Stimulated activated naive CD4-positive, alpha-beta T cell (primary cell): ENCODE measurements around the gene SPIRE2.
"Not testable (repeated sequence)": the region's sequence is repeated elsewhere in the genome, so short reads cannot be mapped to it uniquely, and the experiment has no call there.

Experiments
- DNase-seq, 6 experiments: peaks; one replicate each; lab custom pipeline; 2025; lab: John Stamatoyannopoulos, UW

SPIRE2 gene, protein sequence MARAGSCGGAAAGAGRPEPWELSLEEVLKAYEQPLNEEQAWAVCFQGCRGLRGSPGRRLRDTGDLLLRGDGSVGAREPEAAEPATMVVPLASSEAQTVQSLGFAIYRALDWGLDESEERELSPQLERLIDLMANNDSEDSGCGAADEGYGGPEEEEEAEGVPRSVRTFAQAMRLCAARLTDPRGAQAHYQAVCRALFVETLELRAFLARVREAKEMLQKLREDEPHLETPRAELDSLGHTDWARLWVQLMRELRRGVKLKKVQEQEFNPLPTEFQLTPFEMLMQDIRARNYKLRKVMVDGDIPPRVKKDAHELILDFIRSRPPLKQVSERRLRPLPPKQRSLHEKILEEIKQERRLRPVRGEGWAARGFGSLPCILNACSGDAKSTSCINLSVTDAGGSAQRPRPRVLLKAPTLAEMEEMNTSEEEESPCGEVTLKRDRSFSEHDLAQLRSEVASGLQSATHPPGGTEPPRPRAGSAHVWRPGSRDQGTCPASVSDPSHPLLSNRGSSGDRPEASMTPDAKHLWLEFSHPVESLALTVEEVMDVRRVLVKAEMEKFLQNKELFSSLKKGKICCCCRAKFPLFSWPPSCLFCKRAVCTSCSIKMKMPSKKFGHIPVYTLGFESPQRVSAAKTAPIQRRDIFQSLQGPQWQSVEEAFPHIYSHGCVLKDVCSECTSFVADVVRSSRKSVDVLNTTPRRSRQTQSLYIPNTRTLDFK

DNA sequence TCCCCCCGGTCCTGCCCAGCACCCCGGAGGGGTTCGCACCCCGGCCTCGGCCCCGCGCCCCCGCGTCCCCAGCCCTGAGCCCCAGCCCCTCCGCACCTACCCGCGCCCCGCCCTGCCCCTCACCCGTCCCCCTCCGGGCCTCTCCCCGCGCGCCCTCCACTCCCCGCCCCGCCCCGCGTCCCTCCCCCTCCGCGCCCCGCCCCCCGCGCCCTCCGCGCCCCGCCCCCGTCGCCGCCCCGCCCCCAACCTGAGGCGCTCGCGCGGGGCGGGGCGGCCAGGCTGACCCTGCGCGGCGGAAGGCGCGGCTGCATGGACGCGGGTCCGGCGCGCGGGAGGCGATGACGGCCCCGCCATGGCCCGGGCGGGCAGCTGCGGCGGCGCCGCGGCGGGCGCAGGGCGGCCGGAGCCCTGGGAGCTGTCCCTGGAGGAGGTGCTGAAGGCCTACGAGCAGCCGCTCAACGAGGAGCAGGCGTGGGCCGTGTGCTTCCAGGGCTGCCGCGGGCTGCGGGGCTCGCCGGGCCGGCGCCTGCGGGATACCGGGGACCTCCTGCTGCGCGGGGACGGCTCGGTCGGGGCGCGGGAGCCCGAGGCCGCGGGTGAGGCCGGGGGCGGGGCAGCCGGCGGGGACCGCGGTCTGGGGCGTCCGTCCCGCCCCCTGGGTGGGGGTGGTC, at the start of gene SPIRE2:
Gene SPIRE2 (plus strand): TSS at position 277 of the 671 bp plus-strand sequence. CDS start 76 bp downstream, at position 353.
- peak; percentile 47 to 72 (median 60) for DNase-seq

DNA sequence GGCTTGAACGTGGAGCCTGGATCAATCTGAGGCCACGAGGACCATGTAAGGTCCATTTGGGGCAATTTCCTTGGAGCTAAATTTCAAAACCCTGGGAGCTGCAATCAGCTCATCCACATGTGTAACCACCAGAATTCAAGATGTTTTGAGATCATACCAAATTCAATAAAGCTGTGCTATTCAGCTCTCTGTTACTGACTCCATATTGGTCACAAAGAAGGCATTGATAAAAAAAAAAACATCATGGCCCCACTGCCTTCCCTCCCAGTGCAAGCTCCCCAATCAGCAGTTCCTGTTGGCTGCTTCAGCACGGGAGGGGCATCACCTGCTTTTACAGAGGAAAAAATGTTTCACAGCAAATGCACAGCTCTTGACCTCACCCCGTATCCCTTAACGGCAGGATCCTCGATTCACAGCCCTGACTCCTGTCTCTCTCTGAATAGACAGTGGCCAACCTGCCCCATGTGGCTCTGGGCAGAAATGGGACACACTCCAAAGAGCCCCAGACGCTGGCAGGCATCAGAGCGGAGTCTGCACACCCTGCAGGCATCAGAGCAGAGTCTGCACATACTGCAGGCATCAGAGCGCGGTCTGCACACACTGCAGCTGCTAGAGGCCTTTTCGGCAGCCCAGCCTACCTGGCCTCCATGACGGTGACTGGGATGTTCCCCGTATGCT, 48.9 kb upstream of the SPIRE2 start:
- DNase-seq, result no peak

DNA sequence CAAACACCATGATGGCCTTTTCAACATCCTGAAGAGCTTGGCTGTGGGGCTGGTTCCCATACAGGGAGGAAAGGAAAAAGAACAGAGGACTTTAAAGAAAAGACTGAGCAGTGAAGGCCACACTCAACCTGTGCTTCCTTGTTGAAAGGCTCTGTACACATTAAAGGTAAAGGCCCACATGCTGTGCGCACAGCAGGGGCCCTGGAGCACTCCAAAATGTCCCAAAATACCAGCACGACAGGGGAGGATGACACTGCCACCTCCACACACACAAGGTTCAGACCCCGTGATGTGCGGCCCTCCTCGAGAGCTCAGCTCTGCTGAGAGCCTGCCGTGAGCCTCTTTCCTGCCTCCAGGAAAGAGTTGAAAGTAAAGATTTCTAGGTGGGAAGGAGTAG, 48.4 kb upstream of the SPIRE2 start:
- DNase-seq, result no peak

DNA sequence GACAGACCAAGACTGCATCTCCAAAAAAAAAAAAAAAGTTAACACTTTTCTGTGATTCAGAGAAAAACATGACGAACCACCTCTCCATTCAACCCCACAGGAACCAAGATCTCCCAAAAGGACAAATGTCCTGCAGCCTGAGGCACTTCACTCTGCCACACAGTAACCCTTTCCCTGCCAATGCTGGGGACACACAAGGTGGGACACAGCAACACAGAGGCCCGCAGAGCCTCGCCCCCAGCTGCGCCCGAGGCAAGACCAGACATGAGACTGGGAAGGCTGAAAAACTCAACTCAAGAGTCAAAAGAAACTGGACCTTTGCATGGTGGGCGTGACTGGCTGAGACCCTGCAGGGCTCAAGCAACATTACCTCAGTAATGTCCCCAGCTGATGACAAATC, 45.8 kb upstream of the SPIRE2 start:
- no peak for DNase-seq

DNA sequence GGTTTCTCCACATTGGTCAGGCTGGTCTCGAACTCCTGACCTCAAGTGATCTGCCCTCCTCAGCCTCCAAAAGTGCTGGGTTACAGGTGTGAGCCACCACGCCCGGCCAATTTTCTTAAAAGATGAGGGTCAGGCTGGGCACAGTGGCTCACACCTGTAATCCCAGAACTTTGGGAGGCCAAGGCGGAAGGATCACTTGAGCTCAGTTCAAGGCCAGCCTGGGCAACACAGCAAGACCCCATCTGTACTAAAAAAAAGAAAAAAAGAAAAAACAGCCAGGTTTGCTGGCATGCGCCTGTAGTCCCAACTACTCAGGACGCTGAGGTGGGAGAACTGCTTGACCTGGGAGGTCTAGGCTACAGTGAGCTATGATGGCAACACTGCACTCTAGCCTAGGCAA, 44.3 kb upstream of the SPIRE2 start:
- not testable (repeated sequence) for DNase-seq

DNA sequence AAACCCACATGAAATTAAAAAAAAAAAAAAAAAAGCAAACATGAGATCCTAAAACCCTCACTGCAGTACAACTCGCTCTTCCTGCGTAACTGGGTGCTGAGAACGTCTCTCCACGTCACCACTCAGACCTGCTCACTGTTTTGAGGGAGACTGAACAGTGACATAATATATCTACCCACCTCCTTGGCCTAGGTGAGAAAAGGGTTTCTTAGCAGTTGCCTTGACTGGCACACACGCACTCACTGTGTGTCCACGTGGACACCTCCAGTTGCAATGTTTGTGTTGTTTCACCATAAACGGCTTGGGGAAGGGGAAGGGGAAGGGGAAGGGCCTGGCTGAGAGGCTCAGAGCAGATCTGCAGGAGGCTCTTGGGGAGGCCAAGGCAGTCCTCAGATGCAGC, 43.9 kb upstream of the SPIRE2 start:
- no peak for DNase-seq

DNA sequence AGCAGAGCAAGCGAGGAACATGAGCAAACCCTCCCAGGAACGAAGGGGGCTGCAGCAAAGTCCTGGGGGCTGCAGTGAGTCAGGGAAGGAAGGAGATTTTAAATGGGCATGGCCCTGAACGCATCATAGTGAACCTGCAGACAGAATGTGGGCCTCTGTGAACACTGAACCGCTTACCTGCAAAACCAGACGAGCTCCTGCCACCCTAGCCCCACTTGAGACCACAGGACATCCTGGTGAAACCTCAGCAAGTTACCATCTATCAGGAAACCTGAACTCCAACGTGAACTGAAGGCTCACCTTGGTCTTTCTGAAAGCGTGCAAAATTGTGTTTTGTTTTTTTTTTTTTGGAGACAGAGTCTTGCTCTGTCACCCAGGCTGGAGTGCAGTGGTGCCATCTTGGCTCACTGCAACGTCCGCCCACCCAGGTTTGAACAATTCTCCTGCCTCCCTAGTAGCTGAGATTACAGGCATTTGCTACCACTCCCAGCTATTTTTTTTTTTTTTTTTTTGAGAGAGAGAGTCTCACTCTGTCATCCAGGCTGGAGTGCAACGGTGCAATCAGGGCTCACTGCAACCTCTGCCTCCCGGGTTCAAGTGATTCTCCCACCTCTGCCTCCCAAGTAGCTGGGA, 42.6 kb upstream of the SPIRE2 start:
- DNase-seq, result peak in 3 of 6 experiments; percentile 32 to 49 (median 35)

DNA sequence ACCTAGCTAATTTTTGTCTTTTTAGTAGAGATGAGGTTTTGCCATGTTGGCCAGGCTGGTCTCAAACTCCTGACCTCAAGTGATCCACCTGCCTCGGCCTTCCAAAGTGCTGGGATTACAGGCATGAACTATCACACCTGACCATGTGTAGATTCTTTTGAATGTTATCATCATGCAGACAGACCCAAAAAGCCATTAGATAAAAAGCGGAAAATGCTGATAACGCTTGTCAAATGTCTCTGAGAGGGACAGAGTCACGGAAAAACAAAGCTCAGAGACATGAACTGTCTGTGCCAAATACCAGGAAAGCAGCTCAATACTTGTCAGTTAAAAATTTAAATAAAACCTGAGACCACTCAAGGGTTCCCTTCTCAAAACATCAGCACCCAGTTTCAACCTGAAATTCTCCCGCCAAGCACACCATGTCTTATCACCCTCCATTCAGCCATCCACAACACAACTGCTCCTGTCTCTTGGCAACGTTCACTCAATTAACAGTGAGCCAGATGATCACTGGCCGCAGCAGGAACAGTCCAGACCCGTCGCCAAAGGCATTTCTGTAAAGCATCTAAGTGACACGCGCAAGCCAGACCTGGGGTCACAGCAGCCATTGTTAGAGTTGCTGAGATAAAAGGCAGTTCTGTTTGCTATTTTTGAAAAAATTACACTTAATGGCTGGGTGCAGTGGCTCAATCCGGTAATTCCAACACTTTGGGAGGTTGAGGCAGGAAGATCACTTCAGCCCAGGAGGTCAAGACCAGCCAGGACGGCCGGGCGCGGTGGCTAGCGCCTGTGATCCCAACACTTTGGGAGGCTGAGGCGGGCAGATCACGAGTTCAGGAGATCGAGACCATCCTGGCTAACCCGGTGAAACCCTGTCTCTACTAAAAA, 41.6 kb upstream of the SPIRE2 start:
- no peak for DNase-seq

DNA sequence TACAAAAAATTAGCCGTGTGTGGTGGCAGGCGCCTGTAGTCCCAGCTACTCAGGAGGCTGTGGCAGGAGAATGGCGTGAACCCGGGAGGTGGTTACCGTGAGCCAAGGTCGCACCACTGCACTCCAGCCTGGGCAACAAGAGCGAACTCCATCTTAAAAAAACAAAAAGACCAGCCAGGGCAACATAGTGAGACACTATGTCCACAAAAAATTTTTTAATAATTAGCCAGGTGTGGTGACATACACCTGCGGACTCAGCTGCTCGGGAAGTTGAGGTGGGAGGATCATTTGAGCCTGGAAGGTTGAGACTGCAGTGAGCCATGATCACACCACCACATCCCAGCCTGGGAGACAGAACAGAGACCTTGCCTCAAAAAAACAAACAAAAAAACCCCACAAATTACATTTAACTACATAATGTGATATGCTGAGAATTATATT, 40.9 kb upstream of the SPIRE2 start:
- DNase-seq, result no peak

DNA sequence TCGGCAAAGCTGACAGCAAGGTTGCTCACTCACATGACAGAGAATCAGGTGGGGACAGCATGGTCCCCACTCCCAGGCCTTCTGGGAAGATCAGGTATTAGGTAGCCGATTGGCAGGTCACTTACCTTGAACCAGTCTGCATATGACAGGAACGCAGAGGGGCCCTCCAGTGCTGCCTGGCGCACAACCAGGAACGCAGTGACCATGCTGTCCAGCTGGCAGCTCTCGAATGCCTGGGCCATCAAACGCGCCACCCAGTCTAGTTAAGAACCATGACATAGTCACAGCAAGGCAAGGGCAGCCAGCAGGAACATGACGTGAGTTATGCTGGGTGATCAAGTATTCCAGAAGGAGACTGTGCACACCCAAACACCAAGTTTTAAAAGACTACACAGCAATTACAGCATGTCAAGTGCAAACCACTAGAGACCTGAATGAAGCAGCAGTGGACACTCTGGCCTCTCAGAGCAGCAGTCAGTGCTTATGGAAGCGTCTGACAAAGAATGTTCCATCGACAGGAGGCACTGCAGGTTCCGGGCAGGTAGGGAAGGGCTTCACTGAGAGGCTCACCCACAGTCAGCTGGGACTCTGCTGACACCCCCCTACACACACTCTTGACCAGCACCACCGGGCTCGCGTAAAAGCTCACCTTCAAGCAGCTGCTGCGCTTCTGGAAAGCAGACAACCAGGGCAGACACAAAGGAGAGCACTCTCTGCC, 36.8 kb upstream of the SPIRE2 start:
- no peak for DNase-seq

DNA sequence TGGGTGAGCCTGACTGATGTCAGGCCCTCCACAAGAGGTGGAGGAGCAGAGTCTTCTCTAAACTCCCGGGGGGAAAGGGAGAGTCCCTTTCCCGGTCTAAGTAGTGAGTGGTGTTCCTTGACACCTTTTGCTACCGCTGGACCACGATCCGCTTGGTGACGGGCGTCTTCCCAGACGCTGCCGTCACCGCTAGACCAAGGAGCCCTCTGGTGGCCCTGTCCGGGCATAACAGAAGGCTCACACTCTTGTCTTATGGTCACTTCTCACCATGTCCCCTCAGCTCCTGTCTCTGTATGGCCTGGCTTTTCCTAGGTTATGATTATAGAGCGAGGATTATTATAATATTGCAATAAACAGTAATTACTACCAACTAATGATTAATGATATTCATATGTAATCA, 35.2 kb upstream of the SPIRE2 start:
- DNase-seq, result peak; percentile 17 to 62 (median 58)

DNA sequence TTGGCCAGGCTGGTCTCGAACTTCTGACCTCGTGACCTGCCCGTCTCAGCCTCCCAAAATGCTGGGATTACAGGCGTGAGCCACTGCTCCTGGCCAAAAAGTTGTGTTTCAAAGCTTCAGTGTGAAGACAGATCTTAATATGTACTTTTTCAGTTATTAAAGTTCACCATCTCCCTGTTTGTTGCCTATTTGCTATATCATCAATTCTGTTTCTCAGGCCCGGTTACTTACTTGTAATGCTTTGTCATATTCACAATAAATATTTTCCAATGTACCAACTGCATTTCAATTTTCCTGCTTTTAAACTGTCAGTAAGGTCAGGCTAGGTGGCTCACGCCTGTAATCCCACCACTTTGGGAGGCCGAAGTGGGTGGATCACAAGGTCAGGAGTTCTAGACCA, 34.3 kb upstream of the SPIRE2 start:
- DNase-seq, result no peak

DNA sequence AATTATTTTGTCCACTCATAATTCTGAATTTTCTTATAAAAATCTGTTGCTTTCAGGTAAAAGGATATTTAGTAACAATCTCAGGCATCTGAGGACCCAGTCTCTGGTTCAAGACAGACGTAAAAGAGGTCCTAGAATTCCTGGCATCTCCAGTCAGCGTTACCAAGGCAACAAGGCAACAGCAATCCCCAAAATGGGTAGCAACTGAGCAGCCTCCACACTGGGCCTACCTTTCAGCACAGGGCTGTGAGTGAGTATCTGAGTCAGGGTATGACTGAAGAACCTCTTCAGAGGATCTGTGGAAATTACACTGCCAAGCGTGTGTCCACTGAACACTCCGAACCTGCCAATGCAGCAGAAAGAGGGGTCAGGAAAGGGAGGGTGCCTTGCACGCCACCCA, 32.6 kb upstream of the SPIRE2 start:
- DNase-seq, result no peak

DNA sequence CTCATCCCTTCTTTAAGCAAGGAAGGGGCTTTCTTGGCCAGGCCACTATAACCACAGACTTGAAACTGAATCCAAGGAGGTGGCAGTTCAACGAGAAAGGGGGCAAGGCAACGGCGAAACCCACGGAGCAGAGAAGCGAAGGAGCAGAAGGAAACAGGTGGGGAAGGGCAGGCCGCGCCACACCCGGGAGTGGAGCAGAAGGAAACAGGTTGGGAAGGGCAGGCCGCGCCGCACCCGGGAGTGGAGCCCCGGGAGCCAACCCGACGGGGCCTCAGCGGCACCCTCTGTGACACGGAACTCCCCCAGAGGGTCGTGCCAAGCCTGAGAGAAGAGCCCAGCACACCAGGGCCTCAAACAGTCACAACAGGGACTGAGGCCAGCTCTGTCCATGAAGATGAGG, 32.2 kb upstream of the SPIRE2 start:
- DNase-seq, result no peak

DNA sequence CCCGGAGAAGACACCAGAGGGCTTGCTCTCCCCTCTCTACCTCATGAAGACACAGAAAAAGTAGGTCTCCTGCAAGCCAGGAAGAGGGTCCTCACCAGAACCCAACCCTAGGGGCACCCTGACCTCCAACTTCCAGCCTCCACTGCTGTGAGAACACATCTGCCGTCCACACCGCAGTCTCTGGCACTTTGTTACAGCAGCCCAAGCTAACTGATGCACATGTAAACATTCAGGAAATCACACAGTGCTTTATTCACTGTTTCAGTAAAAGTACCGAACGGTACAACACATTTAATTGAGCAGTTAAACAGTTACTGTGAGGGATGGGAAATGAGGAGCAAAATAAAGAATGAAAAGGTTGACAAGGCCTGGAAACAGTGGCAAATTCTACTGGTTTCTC, 30.1 kb upstream of the SPIRE2 start:
- no peak for DNase-seq

DNA sequence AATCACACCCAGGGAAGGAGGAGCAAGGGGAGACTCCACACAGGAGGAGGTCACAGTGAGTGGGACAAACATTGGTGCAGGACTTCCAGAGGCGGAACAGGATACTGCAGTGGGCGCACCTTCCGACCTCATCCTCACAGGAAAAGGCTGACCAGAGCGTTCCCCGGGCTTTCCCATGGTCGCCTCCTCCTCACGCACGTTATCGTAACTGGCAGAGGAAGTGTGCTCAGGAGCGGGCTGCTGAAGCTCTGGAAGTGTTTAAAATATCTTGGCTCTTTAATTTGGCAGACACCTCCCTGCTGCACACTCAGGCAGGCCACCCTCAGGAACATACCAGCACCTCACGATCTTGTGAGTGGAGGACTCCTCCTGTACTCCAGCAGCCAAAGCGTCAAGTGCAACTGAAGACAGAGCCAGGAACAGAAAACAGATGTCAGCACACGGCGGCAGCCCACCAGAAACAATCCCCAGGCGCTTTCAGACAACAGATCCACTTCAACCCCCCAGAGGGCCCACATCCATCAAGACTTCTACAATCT, 29.4 kb upstream of the SPIRE2 start:
- no peak for DNase-seq

DNA sequence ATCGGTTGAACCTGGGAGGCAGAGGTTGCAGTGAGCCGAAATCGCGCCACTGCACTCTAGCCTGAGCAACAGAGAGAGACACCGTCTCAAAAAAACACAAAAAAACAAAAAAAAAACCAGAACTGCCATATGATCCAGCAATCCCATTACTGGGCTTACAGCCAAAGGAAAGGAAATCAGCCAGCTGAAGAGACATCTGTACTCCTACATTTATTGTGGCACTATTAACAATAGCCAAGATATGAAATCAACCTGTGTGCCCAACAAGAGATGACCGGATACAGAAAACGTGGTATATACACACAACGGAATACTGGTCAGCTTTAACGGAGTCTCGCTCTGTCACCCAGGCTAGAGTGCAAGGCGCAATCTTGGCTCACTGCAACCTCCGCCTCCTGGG, 26.5 kb upstream of the SPIRE2 start:
- DNase-seq, result no peak

DNA sequence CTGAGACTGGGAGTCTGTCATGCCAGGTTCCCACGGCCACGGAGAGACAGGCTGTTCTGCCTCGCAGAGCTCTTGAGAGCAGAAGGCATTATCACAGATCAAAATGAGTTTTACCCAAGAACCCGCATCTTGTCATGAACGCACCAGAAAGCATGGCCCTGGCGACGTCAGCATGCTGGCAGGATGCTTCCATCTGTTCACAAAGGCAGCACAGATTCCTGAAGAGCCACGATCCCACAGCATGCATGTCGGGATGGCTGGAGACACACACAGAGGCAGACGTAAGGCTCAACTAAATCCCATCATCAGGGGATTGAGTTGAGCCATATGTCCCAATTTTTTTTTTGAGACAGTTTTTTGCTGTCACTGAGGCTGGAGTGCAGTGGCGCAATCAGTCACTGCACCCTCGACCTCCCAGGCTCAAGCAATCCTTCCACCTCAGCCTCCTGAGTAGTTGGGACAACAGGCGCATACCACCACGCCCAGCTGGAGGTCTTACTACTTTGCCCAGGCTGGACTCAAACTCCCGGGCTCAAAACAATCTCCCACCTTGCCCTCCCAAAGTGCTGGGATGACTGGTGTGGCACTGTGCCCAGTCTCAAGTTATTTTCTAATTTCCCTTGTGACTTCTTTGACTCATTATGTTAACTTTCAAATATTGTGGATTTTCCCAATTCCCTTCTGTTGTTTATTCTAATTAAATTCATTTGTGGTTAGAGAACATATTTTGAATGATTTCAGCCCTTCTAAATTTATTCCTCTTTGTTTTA, 23.0 kb upstream of the SPIRE2 start:
- no peak for DNase-seq

DNA sequence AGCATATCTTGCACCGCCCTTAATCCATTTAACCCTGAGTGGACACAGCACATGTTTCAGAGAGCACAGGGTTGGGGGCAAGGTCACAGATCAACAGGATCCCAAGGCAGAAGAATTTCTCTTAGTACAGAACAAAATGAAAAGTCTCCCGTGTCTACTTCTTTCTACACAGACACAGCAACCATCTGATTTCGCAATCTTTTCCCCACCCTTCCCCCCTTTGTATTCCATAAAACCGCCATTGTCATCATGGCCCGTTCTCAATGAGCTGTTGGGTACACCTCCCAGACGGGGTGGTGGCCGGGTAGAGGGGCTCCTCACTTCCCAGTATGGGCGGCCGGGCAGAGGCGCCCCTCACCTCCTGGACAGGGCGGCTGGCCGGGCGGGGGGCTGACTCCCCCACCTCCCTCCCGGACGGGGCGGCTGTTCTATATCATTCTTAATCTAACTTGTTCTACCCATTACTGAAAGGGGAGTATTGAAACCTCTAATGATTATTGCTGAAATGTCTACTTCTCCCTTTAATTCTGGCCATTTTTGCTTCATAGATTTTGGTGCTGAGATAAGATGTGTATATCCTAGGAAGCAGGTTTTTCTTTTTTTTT, 21.6 kb upstream of the SPIRE2 start:
- not testable (repeated sequence) for DNase-seq
